Ovary (tissue), 9 donors: ENCODE results near the gene PRUNE1. TPM values are rescaled to one million over a fixed set of nuclear protein-coding genes. Genes with fewer than 3 reads are reported as not detected.

ENCODE experiments used
- DNase-seq, 5 donors: peaks; one replicate each; pipeline ENCODE4 v3.0.0-alpha.2; 2019 to 2020
- H3K27ac ChIP-seq, 2 donors: fragments of 200-600 bp; one replicate each; pipeline versions ENCODE4 v1.5.1 to v1.8.0; 2019 to 2022
- H3K27me3 ChIP-seq: fragments of 200-600 bp; one replicate; pipeline ENCODE4 v1.8.0; 2022
- H3K36me3 ChIP-seq: fragments of 200-600 bp; sonication (generic); one replicate; pipeline ENCODE4 v1.5.1; 2019
- H3K4me1 ChIP-seq: one replicate; pipeline ENCODE4 v1.8.1; 2013; ENCODE audit warnings: mild to moderate bottlenecking, moderate library complexity; ENCODE audit not compliant: insufficient read depth
- H3K4me3 ChIP-seq: fragments of 200-600 bp; sonication (generic); one replicate; pipeline ENCODE4 v1.5.1; 2017
- H3K9me3 ChIP-seq, 2 donors: fragments of 200-600 bp in 1 of 2; sonication (generic) in 1 of 2; one replicate each; pipeline versions ENCODE4 v1.5.1 to v1.8.1; 2013 to 2019; ENCODE audit warnings: mild to moderate bottlenecking in 1 of 2, moderate library complexity in 1 of 2
- CTCF ChIP-seq, 3 donors: fragments of 450-650 bp in 2 of 3; fragments of 200-600 bp in 1 of 3; IDR thresholded peaks; one replicate each; pipeline versions ENCODE4 v1.5.1 to v1.8.0; 2016 to 2022; ENCODE audit warnings: antibody characterized with exemption in 3 of 3, mild to moderate bottlenecking in 1 of 3
- EP300 ChIP-seq: sonication (generic); formaldehyde crosslinking; IDR thresholded peaks from one replicate; pipeline ENCODE4 v1.6.1; 2017; ENCODE audit warnings: antibody characterized with exemption
- POLR2A ChIP-seq: fragments of 450-650 bp; IDR thresholded peaks from one replicate; pipeline ENCODE4 v1.6.1; 2017; ENCODE audit warnings: antibody characterized with exemption, mild to moderate bottlenecking, moderate library complexity
- WGBS, 3 donors: extraction: QIAGEN DNeasy Blood & Tissue Kit in 1 of 3; methylation state at CpG; one replicate each; pipeline versions ENCODE4 v1.1.5 to v1.1.7; 2013 to 2017; 5-methylcytosine and 5-hydroxymethylcytosine counted together
- intact Hi-C, 4 donors: fragments of 100-400 bp; cut with DNase I; formaldehyde crosslinking; loops; one replicate each; pipeline versions ENCODE4 v1.11.0 to v1.15.1; 2022 to 2023
- polyA plus RNA-seq, 2 donors: library from polyadenylated mRNA; stranded (reverse); fragments of 200-250 nt in 1 of 2; fragments of 350-450 nt in 1 of 2; fragmentation: Illumina TruSeq in 1 of 2; extraction: RNeasy Lipid Tissue Mini Kit (QIAGEN cat#74804) in 1 of 2; gene quantifications; one replicate each; pipeline ENCODE4 v1.2.3, GENCODE V29; 2013 to 2014
- total RNA-seq, 7 donors: library from RNA; depleted of rRNA in 2 of 7; stranded (reverse); fragments of >200 nt in 2 of 7; fragmentation: NEBNext Ultra II Directional in 3 of 7; extraction: Animal tissue kit (Norgen Biotek cat#: 25700) in 3 of 7; gene quantifications; one replicate each; pipeline versions ENCODE4 v1.1.0 to v1.2.4, GENCODE V29; 2016 to 2023
- donor health status: DM: no; HTN: no; CAD: no; lungs with moderate emphysema.
- donor health status: DM: no; HTN: no; CAD: no.
- donor health status: Bipolar disorder and iron deficiency.
- donor health status: DM: yes; HTN: yes; CAD: no.
- donor health status: DM: no; HTN: no; CAD: no.
- donor health status: DM: yes; HTN: yes; CAD: no.

Gene PRUNE1
- total and polyA plus RNA-seq, 9 donors = 17.2 to 30.7 (median 22.9) TPM

GRCh38 chr1:150964164-150964489, 44.1 kb upstream of the PRUNE1 start:
- no peaks in the 10 kb centered on the region for H3K4me1 ChIP-seq
- H3K36me3 ChIP-seq = no peaks in the 10 kb centered on the region
- TF ChIP-seq CTCF (IDR thresholded peaks at IDR 0.05) = no peak
- no peak for TF ChIP-seq EP300
- no peak for TF ChIP-seq POLR2A
- H3K9me3 ChIP-seq = no peaks in the 10 kb centered on the region
- no peak overlapping the region for H3K27ac ChIP-seq
- H3K27me3 ChIP-seq = no peaks in the 10 kb centered on the region
- no peak for DNase-seq
- 71 to 80% (median 78%) methylated on average over 5 of the region's 5 CpGs for WGBS, 3 donors
- no peak overlapping the region for H3K4me3 ChIP-seq
- intact Hi-C loops = no loop called here

- H3K4me3 ChIP-seq = no peak overlapping the region
- H3K4me1 ChIP-seq = peaks cover 2% of the 10 kb centered on the region
- H3K27me3 ChIP-seq = no peaks in the 10 kb centered on the region
- no peaks in the 10 kb centered on the region for H3K36me3 ChIP-seq
- H3K9me3 ChIP-seq = no peaks in the 10 kb centered on the region
- no peak for DNase-seq
- no peak overlapping the region for H3K27ac ChIP-seq
- WGBS, 3 donors = 83% methylated on average over 4 of the region's 4 CpGs
- intact Hi-C loops = no loop called here
- no peak for TF ChIP-seq EP300
- TF ChIP-seq POLR2A = no peak
- no peak for TF ChIP-seq CTCF (IDR thresholded peaks at IDR 0.05)
Measured at GRCh38 chr1:150965605-150966004, 42.6 kb upstream of the PRUNE1 start.

- Histone ChIP-seq H3K27ac (no peak overlapping the region), H3K9me3 (no peaks in the 10 kb centered on the region), H3K4me3 (no peak overlapping the region), H3K27me3 (no peaks in the 10 kb centered on the region), H3K36me3 (no peaks in the 10 kb centered on the region), H3K4me1 (peaks cover 6% of the 10 kb centered on the region)
- no peak for TF ChIP-seq EP300
- TF ChIP-seq POLR2A = no peak
- no peak for TF ChIP-seq CTCF (IDR thresholded peaks at IDR 0.05)
- no peak for DNase-seq
- intact Hi-C loops = no loop called here
- WGBS, 3 donors = 52 to 67% (median 61%) methylated on average over 6 of the region's 6 CpGs
Measured at GRCh38 chr1:150966011-150966410, 42.2 kb upstream of the PRUNE1 start.

- intact Hi-C loops = no loop called here
- Histone ChIP-seq H3K27me3 (no peaks in the 10 kb centered on the region), H3K4me1 (peaks cover 21% of the 10 kb centered on the region), H3K27ac (no peak overlapping the region), H3K9me3 (no peaks in the 10 kb centered on the region), H3K36me3 (no peaks in the 10 kb centered on the region), H3K4me3 (no peak overlapping the region)
- 93 to 96% (median 95%) methylated on average over 13 of the region's 13 CpGs for WGBS, 3 donors
- TF ChIP-seq EP300 (no peak), CTCF (IDR thresholded peaks at IDR 0.05) (no peak)
- no peak for DNase-seq
Measured at GRCh38 chr1:150967936-150968335, 40.3 kb upstream of the PRUNE1 start.

GRCh38 chr1:150968491-150968890, 39.8 kb upstream of the PRUNE1 start:
- no peak for DNase-seq
- no peaks in the 10 kb centered on the region for H3K9me3 ChIP-seq
- intact Hi-C loops = no loop called here
- H3K27me3 ChIP-seq = no peaks in the 10 kb centered on the region
- no peak overlapping the region for H3K4me3 ChIP-seq
- no peak overlapping the region for H3K27ac ChIP-seq
- TF ChIP-seq EP300 = no peak
- no peak for TF ChIP-seq CTCF (IDR thresholded peaks at IDR 0.05)
- no peak for TF ChIP-seq POLR2A
- H3K4me1 ChIP-seq = peaks cover 26% of the 10 kb centered on the region
- H3K36me3 ChIP-seq = no peaks in the 10 kb centered on the region
- 94 to 97% (median 96%) methylated on average over 4 of the region's 4 CpGs for WGBS, 3 donors
